Measurements from ENCODE around the gene MYH7B.

Gene MYH7B

GRCh38 chr20:34955231-34956040 lies at the start of gene MYH7B, which contains the start of gene GSS:
TSS of gene MYH7B (plus strand) at chr20:34955868. CDS start at chr20:34978006, 22,138 bp downstream.
TSS of gene GSS (minus strand) at chr20:34955806. CDS start at chr20:34951852, 3,954 bp downstream.
- peak; percentile 99 for DNase-seq

DNA sequence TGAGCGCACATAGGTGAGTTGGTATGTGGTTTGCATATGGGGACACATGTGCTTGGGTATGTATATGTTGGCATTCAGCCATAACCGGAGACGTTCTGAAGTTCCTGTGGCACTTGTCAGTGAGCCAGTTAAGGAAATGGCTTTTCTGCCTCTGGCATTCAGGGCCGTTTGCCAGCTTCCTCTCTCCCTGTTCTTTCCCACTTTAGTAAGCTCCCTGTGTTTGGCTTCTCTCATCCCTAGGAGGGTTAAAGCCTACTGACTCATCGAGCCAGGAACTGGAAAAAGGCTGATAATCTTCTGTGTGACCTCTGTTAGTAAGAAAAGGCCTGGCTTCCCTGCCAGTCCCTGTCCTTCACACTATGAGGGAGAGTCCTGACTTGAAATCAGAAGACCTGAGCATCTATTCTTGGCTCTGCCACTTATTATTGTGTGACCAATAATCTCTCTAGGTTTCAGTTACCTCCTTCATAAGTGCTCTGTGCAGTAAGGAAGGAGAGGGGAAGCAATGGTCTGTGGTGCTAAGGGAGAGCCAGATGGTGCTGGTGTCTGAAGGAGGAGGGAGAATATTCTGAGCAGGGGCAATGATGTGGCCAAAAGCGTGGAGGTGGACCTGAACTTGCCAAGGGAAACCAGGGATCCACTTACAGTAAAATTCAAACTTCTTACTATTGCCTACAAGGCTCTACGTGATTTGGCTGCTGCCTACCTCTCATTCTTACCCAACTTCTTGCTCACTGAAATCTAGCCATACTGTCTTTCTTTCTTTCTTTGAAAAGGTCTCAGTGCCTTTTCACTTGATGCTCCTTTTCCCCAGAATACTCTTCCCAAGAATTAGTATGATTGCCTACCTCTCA lies 47.8 kb upstream of the MYH7B start:
- peak; percentile 78 for DNase-seq

GRCh38 chr20:34915131-34915530 lies 40.5 kb upstream of the MYH7B start:
- no peak for DNase-seq

- no peak for DNase-seq
Measured at GRCh38 chr20:34915749-34916455, 39.8 kb upstream of the MYH7B start.

- DNase-seq: no peak
Measured at GRCh38 chr20:34916774-34917354, 38.8 kb upstream of the MYH7B start.

GRCh38 chr20:34920055-34920454 lies 35.6 kb upstream of the MYH7B start:
- no peak for DNase-seq

GRCh38 chr20:34921436-34921835 lies 34.2 kb upstream of the MYH7B start:
- DNase-seq: no peak

GRCh38 chr20:34922654-34923381 lies 32.9 kb upstream of the MYH7B start:
- no peak for DNase-seq

DNA sequence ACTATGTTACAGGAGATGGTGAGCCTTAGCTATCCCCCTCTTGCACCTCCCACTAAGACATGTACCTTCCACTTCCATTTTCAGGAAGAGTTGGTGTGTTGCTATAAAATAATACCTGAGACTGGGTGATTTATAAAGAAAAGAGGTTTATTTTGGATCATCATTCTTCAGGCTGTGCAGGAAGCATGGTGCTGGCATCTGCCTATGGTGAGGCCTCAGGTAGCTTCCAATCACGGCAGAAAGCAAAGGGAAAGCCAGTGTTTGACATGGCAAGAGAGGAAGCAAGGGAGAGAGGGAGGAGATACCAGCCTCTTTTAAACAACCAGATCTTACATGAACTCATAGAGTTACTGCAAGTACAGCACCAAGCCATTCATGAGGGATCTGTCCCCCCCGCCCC lies 32.3 kb upstream of the MYH7B start:
- DNase-seq: no peak

DNA sequence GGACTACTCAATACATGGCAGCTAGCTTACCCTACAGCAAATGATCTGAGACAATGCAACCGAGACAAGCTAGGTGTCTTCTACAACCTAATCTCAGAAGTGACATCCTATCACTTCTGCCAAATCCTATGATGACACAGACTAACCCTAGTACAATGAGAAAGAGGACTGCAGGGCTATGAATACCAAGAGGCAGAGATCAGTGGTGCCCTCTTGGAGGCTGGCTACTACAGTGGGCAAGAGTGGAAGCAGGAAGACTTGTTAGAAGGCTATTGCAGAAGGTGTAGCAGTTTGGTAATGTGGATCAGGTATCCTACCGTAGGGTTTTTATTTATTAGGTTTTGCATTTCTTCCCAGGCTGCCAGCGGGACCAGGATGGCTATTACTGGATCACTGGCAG lies 30.3 kb upstream of the MYH7B start:
- no peak for DNase-seq

- no peak for DNase-seq
Measured at GRCh38 chr20:34925981-34926380, 29.7 kb upstream of the MYH7B start.

DNA sequence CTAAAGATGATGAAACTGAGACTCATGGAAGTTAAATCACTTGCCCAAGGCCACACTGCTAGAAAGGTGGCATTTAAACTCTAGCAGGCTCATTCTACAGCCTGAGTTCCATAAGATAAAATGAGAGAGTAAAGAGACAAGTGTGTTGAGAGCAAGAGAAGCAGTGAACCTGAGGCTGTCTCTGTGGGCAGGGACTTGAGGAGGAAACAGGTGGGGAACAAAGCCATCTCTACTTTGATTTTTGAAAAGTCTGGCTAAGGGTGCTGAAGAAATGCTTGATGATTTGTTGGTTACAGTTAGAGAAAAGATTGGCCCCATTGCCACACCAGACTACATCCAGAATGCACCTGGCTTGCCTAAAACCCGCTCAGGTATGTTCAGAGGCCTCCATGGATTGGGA lies 29.1 kb upstream of the MYH7B start:
- DNase-seq: no peak

DNA sequence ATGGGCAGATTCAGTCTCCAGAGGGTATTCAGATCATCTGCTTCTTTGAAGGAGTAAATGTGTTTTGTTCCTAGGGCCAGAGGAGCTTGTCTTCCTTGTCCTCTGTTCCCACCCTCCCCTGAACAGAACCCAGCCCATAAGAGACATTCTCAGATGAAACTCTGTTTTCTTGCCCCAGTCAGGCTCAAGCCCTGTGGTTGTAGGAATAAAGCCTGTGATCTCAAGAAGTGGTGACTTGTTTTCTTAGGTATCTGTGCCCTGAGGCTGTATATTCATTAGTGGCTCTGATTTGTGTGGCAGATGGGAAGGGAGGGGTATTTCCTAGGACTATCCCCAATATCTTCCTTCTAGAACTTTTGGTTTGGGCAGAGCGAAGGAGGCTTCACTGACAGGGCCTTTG lies 27.9 kb upstream of the MYH7B start:
- peak; percentile 79 for DNase-seq

- DNase-seq: no peak
Measured at GRCh38 chr20:34928411-34928810, 27.3 kb upstream of the MYH7B start.

DNA sequence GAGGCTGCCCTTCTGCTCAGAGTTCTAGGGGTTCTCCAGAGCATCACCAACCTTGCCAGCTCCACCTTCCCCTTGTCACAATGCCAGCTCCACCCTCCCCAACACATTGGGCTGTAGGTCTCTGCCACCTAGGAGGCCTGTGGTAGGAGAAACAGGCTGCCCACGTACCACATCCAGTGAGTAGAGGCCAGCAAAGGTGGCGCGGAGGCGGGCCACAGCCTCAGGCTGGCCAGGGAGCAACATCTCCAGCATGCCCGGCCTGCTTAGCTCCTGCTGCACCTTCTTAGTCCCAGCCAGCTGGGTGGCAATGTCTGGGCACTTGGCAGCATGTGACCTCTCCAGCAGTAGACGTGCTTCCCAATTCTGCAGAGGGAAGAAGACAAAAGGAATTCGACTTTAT lies 23.9 kb upstream of the MYH7B start:
- DNase-seq: no peak

GRCh38 chr20:34938466-34939163 lies 17.1 kb upstream of the MYH7B start:
- DNase-seq: no peak

DNA sequence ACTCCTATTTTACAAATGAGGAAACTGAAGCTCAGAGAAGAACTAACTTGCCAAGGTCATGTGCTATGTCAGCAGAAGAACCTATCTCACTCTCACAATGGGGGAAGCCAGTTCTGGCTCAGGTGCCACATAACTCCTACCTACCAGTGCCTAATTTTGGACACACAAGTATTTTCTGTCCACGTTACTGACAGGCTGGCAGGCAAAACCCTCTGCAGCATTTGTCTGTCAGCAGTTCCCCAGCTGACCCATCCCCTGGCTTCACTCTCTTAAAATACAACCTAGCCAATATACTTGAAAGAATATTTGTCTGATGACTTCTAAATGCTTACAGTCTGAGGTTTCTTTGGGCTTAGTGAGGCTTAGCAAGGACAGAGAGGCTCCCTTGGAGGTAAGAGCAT lies 15.6 kb upstream of the MYH7B start:
- DNase-seq: no peak

GRCh38 chr20:34941226-34941625 lies 14.4 kb upstream of the MYH7B start:
- DNase-seq: no peak

GRCh38 chr20:34942301-34942700 lies 13.4 kb upstream of the MYH7B start:
- no peak for DNase-seq

DNA sequence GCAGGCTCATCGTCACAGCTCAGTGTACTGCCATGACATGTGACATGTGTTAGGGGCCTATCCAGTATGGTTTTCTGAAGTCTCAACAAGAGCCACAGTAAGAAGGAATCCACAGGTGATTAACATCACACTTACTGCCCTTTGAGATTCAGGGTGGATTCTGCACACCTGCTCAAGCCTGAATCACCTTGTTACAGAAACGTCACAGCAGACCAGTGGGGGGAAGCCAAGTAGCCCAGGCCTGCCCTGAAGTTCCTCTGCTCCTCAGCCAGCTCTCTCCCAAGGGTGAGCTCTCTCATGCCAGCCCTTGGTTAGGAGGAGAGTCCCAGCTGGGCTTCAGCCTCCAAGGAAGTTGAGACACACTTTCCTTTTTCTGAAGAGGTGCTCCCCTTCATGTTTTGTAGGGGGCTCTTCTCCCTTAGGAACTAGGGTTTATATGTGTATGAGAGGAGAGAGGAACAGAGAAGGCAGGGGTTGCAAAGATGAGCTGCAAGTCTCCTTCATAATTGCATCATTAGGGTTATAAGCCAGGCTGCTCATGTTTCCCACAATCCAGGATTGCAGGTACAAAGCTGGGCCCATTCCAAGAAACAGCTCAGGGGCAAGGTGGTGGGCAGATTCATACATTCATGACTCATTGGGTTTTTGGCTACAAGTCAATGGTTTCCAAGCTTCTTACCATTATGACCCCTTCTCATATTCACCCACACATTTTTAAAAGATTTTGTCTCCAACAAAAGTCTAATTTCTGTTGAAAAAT lies 11.7 kb upstream of the MYH7B start:
- no peak for DNase-seq

Measured in islet precursor cell (in vitro differentiated cells).